IPS-15b (cell line): ENCODE results near the gene CDON.

Experiments used
- H3K27me3 ChIP-seq: one replicate; pipeline ENCODE4 v1.6.1; 2013; ENCODE audit warnings: low read length; ENCODE audit not compliant: control insufficient read depth, insufficient read depth
- H3K36me3 ChIP-seq: one replicate; pipeline ENCODE4 v1.6.1; 2013; ENCODE audit warnings: low read length; ENCODE audit not compliant: control insufficient read depth, insufficient read depth
- H3K4me1 ChIP-seq: one replicate; pipeline ENCODE4 v1.6.1; 2013; ENCODE audit warnings: mild to moderate bottlenecking, low read length; ENCODE audit not compliant: control insufficient read depth, insufficient read depth
- H3K4me3 ChIP-seq: one replicate; pipeline ENCODE4 v1.5.1; 2013; ENCODE audit warnings: low read depth, low read length
- H3K9ac ChIP-seq: one replicate; pipeline ENCODE4 v1.6.1; 2013; ENCODE audit warnings: low read depth, mild to moderate bottlenecking, low read length
- H3K9me3 ChIP-seq: one replicate; pipeline ENCODE4 v1.6.1; 2013; ENCODE audit warnings: mild to moderate bottlenecking, low read length; ENCODE audit not compliant: control insufficient read depth, insufficient read depth

The CDON gene

DNA sequence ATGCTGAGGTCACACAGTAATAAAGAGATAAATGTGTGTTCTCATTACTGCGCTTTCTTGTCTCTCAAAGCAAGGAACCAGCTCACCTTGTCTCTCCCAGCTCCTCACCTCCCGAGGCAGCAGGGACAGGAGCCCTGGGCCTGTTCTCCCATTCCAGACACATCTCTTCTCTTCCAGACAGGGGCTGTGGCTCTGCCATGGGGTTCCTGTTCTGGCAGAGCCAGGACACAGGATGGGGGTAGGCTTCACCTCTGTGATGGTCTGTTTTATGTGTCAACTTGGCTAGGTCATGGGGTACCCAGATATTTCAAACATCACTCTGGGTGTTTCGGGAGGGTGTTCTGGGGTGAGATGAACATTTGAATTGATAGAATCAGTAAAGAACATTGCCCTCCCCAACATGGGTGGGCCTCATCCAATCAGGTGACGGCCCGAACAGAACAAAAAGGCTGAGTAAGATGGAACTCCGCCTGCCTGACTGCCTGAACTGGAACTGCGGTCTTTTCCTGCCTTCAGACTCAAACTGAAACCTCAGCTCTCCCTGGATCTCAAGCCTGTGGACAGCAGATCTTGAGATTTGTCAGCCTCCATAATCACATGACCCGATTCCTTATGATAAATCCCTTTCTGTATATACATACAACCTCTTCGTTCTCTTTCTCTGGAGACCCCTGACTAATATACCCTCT is 118.9 kb downstream of the CDON start:
- Histone ChIP-seq H3K9me3 (no peaks in the 10 kb centered on the region), H3K27me3 (no peaks in the 10 kb centered on the region), H3K4me3 (no peak overlapping the region), H3K9ac (no peak overlapping the region), H3K36me3 (no peaks in the 10 kb centered on the region), H3K4me1 (peaks cover 9% of the 10 kb centered on the region)

DNA sequence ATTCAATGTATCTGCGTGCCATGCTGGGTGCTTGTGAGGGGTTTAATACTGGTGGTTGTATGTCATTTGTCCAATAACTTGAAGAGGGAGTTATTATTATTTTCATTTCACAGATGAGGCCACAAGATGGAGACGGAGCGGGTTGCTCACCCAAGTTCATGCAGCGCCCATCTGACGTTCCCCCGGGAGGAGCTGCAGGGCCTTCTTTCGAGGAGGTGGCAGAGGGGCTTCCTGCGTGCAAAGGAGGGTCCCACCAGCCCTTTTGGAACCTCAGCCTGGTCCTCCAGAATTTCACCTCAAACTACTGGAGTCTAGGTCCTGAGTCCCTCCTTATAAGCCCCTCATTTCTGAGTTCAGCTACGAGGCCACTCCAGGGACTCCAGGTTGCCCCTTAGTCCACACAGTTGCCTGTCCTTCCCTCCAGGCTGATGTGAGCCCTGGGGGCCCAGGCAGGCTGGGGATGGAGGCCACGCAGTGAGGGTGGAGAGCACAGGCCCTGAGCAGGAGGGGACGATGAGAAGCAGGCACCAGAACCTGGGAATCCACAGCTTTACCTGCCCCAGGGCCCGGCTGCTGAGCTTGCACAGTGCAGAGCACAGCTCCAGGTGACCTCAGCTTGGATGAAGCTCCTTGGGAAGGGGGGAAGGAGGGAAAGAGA is 119.8 kb downstream of the CDON start:
- H3K4me1 ChIP-seq, result peaks cover 9% of the 10 kb centered on the region
- no peaks in the 10 kb centered on the region for H3K36me3 ChIP-seq
- H3K9ac ChIP-seq, result no peak overlapping the region

DNA sequence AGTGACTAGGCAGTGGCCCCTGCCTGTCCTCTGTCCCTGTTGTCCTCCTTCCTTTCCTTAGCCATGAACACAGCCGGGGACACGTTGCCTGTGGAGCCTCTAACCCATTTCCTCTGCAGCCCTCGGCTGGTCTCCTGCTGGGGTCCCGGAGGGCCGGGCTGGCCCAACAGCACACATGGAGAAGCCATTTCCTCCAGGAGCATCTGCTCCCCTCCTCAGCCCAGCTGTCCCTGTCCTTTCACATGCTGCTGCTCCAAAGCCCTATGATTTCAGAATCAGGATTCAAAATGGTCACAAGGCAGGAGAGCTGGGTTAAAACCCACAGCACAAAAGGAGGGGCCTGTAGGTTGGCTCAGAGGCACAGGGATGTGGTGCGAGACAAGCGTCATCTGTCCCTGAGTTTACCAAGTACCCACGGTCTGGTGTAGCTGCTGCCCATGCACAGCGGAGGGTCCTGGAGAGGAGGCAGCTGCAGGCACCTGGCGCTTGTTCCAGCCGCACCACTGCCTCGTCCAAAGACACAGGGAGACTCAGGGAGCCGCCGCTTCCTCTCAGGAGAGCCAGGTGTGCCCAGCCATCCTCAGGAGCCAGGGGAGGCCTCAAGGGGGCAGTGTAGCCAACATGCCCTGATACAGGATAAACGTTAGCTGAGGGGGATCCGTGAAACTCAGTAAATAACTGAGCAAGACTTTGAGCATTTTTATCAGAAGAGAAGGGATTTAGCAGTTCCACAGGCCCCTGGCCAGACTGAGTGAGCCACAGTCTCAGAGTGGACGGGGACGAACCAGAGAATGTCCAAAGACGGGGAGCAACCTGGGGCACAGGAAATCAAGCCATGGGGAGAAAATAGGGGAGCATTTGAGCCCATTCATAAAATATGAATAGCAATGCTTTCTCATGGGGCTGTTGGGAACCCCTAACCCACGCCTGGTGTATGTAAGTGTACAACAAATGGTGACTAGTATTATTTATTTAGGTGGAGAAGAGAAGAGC is 120.8 kb downstream of the CDON start:
- Histone ChIP-seq H3K9me3 (no peaks in the 10 kb centered on the region), H3K36me3 (no peaks in the 10 kb centered on the region), H3K4me1 (peaks cover 9% of the 10 kb centered on the region), H3K4me3 (no peak overlapping the region), H3K9ac (no peak overlapping the region), H3K27me3 (no peaks in the 10 kb centered on the region)

More for the DNA sequence above, 119.8 kb downstream of the CDON start:
- H3K9me3 ChIP-seq, result no peaks in the 10 kb centered on the region
- no peaks in the 10 kb centered on the region for H3K27me3 ChIP-seq
- no peak overlapping the region for H3K4me3 ChIP-seq

DNA sequence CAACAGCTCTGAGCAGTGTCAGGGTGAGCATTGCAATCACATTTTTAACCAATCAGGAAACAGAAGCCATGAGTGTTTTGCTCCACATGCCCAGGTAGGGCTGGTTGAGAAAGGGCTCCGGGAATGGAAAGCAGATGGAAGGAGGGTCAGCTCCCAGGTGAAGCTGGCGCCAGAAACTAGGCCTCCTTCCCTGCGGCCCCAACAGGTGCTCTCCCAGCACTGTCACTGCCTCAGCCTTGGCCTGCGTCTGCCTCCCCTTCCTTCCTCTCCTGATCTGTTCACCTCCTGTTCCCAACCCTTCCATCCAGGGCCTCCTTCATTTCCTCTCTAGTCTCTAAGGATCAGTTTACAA is 121.4 kb downstream of the CDON start:
- peaks cover 9% of the 10 kb centered on the region for H3K4me1 ChIP-seq
- no peaks in the 10 kb centered on the region for H3K27me3 ChIP-seq
- no peaks in the 10 kb centered on the region for H3K36me3 ChIP-seq
- no peak overlapping the region for H3K9ac ChIP-seq
- H3K4me3 ChIP-seq, result no peak overlapping the region
- H3K9me3 ChIP-seq, result no peaks in the 10 kb centered on the region

DNA sequence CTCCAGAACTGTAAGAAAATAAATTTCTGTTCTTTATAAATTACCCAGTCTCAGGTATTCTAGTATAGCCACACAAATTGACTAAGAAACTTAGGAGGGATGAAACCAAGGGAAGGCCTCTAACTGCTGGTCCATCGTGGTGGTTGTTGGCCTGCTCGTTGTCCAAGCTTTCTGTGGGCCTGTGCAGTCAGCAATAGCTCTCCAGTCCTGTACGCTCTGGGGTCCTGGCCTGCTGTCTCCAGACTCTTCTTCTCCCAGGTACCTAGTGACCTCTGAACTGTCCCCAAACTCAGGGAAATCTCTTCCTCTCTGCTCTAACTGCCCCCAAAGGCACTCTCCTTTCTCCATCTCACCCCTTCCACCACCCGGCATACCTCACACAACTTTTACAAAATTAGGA is 122.5 kb downstream of the CDON start:
- no peaks in the 10 kb centered on the region for H3K9me3 ChIP-seq
- H3K4me1 ChIP-seq, result peaks cover 9% of the 10 kb centered on the region
- H3K4me3 ChIP-seq, result no peak overlapping the region
- H3K9ac ChIP-seq, result no peak overlapping the region
- no peaks in the 10 kb centered on the region for H3K27me3 ChIP-seq
- no peaks in the 10 kb centered on the region for H3K36me3 ChIP-seq

DNA sequence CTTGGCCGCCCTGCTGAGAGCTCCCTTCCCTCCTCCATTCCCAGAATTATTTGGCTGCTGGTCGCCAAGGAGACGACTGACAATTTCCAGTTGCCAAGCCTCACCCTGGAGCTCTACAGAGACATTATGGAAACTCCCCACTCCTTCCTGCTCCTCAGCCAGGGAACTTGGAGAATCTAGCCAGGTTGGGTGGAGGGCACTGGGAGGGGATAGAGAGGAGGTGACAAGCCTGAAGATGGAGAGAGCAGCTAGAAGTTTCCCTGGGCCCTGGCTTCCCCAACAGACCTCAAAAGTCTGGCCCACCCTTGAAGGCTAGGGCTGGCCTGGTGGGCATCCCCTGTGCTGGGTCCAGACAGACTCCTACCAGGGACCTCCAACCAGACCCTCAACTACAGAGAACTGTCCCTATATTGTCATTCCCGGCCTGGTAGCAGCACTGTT is 123.6 kb downstream of the CDON start:
- Histone ChIP-seq H3K4me3 (no peak overlapping the region), H3K9ac (no peak overlapping the region), H3K27me3 (no peaks in the 10 kb centered on the region), H3K36me3 (no peaks in the 10 kb centered on the region), H3K9me3 (no peaks in the 10 kb centered on the region), H3K4me1 (peaks cover 9% of the 10 kb centered on the region)

DNA sequence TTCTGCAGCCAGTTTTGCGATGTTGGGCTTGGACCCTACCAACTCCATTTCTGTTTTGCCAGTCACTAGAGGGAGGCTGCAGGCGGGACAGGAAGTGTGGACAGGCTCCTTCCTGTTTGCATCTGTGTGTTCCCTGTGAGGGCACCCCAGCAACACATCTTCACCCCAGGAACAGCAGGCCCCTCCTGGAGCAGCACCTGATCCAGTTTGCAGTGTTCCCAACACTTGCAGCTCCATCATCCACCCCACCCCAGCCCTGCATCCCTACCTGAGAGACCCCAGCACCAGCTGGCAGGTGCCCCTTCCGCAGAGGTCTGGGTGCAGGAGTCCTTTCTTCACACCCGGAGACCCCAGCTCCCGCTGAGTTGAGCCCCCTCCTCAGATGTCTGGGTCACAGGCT is 124.2 kb downstream of the CDON start:
- Histone ChIP-seq H3K9me3 (no peaks in the 10 kb centered on the region), H3K9ac (no peak overlapping the region), H3K36me3 (no peaks in the 10 kb centered on the region), H3K4me1 (peaks cover 12% of the 10 kb centered on the region), H3K27me3 (no peaks in the 10 kb centered on the region), H3K4me3 (no peak overlapping the region)

DNA sequence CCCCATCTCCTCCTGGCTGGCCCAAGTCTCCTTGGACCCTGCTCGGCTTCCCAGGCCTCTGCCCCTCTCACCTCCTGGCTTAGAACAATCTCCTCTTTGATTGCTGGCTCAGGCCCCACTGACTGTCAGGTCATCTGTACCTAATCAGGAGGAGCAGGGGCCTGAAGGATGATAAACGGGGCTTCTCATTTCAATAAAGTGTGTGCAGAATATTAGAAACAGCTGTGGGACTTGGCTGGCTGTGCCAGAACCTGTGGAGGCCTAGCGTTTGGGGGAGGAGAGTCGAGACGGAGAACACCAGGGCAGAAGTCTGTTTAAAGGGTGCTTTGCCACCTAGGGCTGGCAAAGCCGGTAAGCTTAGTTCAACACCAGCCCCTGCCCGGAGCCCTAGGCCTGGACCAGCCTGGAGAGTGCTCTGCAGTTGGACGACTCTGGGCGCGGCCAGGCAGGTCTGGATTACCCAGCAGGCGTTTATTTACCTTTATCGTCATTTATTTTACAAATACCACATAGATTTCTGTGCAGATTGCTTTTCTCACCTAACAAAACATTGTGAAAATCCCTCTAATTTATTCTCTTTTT is 127.0 kb downstream of the CDON start:
- Histone ChIP-seq H3K27me3 (no peaks in the 10 kb centered on the region), H3K9me3 (no peaks in the 10 kb centered on the region), H3K36me3 (no peaks in the 10 kb centered on the region), H3K4me3 (no peak overlapping the region), H3K4me1 (peaks cover 9% of the 10 kb centered on the region), H3K9ac (no peak overlapping the region)

DNA sequence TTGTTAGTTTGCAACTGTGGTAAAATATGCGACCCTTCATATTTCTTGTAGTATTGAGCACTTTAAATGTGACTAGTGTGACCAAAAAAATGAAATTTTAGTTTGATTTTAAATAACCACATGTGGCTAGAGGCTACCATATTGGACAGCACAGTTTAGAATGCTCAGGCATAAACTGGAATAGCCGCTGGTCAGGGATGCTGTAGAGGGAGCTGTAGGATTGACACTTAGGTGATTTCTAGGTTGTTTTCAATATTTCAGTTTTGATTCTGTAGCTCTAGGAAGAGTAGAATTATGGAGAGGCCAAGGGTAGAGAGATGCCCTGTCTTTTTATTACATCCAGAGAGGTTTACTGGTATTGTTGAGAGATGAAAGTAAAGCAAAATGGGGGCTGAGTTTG is 127.6 kb downstream of the CDON start:
- H3K4me3 ChIP-seq, result no peak overlapping the region
- peaks cover 9% of the 10 kb centered on the region for H3K4me1 ChIP-seq
- no peaks in the 10 kb centered on the region for H3K27me3 ChIP-seq
- no peaks in the 10 kb centered on the region for H3K36me3 ChIP-seq
- no peak overlapping the region for H3K9ac ChIP-seq
- no peaks in the 10 kb centered on the region for H3K9me3 ChIP-seq

DNA sequence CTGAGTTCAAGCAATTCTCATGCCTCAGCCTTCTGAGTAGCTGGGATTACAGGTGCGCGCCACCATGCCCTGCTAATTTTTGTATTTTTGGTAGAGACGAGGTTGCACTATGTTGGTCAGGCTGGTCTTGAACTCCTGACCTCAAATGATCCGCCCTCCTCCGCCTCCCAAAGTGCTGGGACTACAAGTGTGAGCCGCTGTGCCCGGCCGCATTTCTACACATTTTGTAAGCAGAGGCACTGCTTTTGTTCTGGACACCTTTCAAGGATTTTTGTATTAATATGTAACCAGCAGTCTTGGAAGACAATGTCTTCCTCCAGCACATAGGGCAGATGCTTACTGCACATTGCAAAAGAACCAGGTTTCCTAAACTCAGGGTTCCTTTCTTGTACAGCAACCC is 128.2 kb downstream of the CDON start:
- Histone ChIP-seq H3K4me3 (no peak overlapping the region), H3K4me1 (peaks cover 9% of the 10 kb centered on the region), H3K9ac (no peak overlapping the region), H3K27me3 (no peaks in the 10 kb centered on the region), H3K36me3 (no peaks in the 10 kb centered on the region), H3K9me3 (no peaks in the 10 kb centered on the region)

DNA sequence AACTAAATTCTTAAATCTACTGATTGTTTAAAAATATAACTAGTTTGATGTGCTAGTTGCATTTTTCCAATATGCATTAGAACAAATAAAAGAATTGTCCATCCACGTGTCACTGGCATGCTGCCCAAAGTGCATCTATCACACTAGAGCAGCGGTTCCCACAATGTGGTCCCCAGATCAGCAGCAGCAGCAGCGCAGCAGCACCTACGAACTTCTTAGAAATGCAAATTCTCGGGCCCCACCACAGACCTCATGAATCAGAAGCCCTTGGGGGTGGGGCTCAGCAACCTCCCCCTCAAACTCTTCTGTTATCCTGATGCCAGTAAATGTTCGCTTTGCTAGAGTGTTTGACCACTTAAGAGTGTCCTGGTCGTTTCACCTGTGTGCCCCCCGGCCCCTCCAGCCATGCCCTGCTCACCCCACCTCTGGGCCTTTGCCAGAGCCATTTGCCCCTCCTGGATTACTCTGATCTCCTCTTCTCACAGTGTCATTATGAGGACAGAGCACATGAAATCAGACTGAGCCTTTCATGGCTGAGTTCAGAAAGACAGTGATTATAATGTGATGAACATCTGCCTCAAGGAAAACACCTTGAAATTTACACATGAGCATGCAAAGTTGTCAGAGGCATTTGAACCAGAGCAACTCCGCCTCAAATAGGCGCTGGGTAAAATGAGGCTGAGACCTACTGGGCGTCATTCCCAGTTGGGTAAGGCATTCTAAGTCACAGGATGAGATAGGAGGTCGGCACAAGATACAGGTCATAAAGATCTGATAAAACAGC is 129.4 kb downstream of the CDON start:
- H3K4me3 ChIP-seq, result no peak overlapping the region
- H3K9me3 ChIP-seq, result no peaks in the 10 kb centered on the region
- H3K27me3 ChIP-seq, result no peaks in the 10 kb centered on the region

More for the DNA sequence above, 129.4 kb downstream of the CDON start:
- H3K36me3 ChIP-seq, result no peaks in the 10 kb centered on the region
- H3K9ac ChIP-seq, result no peak overlapping the region
- peaks cover 9% of the 10 kb centered on the region for H3K4me1 ChIP-seq
